ENCODE data around the gene CD40. TPM values are rescaled to one million over a fixed set of nuclear protein-coding genes. Genes with fewer than 3 reads are reported as not detected.
A peak's percentile ranks its signal among the peaks of the same experiment; 100 is the strongest.

CD40 gene
- total RNA-seq, 1 experiment from 2014 or later: 7.8 TPM

DNA sequence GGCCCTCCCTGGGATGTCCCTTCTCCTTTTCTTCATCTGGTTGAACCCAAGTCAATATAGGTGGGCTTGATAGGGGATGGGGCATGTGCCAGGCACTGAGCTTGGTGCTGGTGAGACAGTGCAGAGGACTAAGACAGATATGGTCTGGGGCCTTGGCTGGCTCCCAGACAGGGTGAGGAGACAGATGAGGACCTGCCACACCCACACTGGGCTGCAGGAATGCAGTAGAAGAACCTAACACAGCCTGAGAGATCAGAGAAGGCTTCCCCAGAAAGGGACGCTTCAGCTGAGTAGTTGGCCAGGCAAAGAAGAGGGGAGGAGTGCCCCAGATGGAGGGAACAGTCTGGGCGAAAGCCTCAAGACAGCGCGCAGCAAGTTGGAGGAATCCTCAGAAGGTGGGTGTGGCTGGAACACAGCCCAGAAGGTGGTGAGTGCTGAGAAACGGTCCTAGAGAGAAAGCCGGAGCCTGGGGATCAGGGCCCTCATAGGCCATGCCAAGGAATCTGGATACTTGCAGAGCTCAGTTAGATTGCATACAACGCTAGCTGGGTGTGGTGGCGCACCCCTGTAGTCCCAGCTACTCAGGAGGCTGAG lies 26.4 kb downstream of the CD40 start:
- Histone ChIP-seq H2AFZ (ENCODE audit: low read length) (no peak overlapping the region), H3K4ac (ENCODE audit: low read depth, low read length) (no peak overlapping the region), H2BK15ac (ENCODE audit: low read depth, low read length) (no peak overlapping the region), H3K14ac (ENCODE audit: insufficient read depth, low read length) (no peak overlapping the region), H4K8ac (replicated peaks; ENCODE audit: insufficient read length, low read depth, low read length) (no peak overlapping the region), H3K56ac (ENCODE audit: insufficient read length, low read depth, low read length) (no peak overlapping the region), H3K79me2 (ENCODE audit: insufficient read depth, low read length) (no peaks in the 10 kb centered on the region), H3K23ac (ENCODE audit: insufficient read length, low read depth, low read length) (no peak overlapping the region), H3K18ac (ENCODE audit: insufficient read length, low read depth, low read length) (no peak overlapping the region), H3T11ph (ENCODE audit: low read length) (no peak overlapping the region), H3K79me1 (ENCODE audit: insufficient read depth, low read depth, low read length, poor library complexity, severe bottlenecking) (no peaks in the 10 kb centered on the region), H3K27me3 (ENCODE audit: insufficient read depth, low read length) (no peaks in the 10 kb centered on the region), H3K9me3 (ENCODE audit: control insufficient read depth, low read depth, low read length) (no peaks in the 10 kb centered on the region), H4K20me1 (ENCODE audit: control insufficient read depth, insufficient read depth, insufficient read length) (peaks cover 2% of the 10 kb centered on the region), H3K23me2 (ENCODE audit: insufficient read length, low read depth, low read length, poor library complexity, severe bottlenecking) (no peaks in the 10 kb centered on the region), H2BK5ac (ENCODE audit: insufficient read length, low read length) (no peak overlapping the region), H3K9ac (ENCODE audit: extremely low read depth, insufficient read length, low read length) (no peak overlapping the region), H3K27ac (ENCODE audit: insufficient read length, low read depth, low read length) (no peak overlapping the region), H4K91ac (ENCODE audit: insufficient read length, low read depth, low read length) (no peak overlapping the region), H2BK20ac (ENCODE audit: low read depth, low read length, poor library complexity, severe bottlenecking) (no peak overlapping the region), H3K4me2 (ENCODE audit: insufficient read depth, insufficient read length, low read length) (no peak overlapping the region), H2BK120ac (ENCODE audit: low read depth, low read length, poor library complexity, severe bottlenecking) (no peak overlapping the region), H2BK12ac (ENCODE audit: insufficient read length, low read depth, low read length) (no peak overlapping the region), H4K5ac (ENCODE audit: insufficient read length, low read depth, low read length) (no peak overlapping the region), H3K4me1 (ENCODE audit: insufficient read depth, low read length) (no peaks in the 10 kb centered on the region), H2AK5ac (ENCODE audit: insufficient read length, low read length) (no peak overlapping the region)
- H3K9me3 Mint-ChIP-seq: no peaks in the 10 kb centered on the region; a peak in 1 of 5 replicates
- peaks cover 15 to 38% of the 10 kb centered on the region in 2 experiments for H3K4me1 Mint-ChIP-seq
- peak overlapping the region in 1 of 3 experiments; percentile 22; a peak in 1 of 7 replicates for H3K27ac Mint-ChIP-seq
- no peak for DNase-seq
- peaks cover 21% of the 10 kb centered on the region for H3K27me3 Mint-ChIP-seq (ENCODE audit: low read depth)
- WGBS (ENCODE audit: extremely low coverage, insufficient read length, low lambda C conversion rate): no CpG with 5 or more reads among the region's 8 CpGs
- no peaks in the 10 kb centered on the region for H3K36me3 Mint-ChIP-seq (ENCODE audit: insufficient read depth in 1 of 3, low read depth in 3 of 3)
- no peak overlapping the region for H3K4me3 Mint-ChIP-seq
- TF ChIP-seq, protein P1, sequence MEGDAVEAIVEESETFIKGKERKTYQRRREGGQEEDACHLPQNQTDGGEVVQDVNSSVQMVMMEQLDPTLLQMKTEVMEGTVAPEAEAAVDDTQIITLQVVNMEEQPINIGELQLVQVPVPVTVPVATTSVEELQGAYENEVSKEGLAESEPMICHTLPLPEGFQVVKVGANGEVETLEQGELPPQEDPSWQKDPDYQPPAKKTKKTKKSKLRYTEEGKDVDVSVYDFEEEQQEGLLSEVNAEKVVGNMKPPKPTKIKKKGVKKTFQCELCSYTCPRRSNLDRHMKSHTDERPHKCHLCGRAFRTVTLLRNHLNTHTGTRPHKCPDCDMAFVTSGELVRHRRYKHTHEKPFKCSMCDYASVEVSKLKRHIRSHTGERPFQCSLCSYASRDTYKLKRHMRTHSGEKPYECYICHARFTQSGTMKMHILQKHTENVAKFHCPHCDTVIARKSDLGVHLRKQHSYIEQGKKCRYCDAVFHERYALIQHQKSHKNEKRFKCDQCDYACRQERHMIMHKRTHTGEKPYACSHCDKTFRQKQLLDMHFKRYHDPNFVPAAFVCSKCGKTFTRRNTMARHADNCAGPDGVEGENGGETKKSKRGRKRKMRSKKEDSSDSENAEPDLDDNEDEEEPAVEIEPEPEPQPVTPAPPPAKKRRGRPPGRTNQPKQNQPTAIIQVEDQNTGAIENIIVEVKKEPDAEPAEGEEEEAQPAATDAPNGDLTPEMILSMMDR (conservative IDR thresholded peaks at IDR 0.05): no peak
